ENCODE data around the gene PAFAH2.
A peak's percentile ranks its signal among the peaks of the same experiment; 100 is the strongest.

Gene PAFAH2

DNA sequence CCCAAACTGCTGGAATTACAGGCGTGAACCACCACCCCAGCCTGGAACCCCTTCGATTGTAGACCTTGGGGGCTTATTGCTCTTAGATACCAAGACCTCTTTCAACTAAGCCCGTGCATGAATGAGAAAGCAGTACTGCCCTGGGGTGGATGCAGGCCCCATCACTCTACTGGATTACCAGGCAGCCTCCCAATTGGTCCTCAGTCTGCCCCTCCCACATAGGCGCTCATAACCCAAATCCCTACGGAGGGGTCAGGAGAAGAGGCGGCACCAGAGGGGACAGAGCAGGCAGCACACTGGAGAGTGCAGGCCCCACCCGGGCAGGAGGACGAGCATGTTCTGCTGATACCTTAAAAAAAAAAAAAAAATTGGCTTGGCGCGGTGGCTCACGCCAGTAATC, 79.2 kb downstream of the PAFAH2 start:
- DNase-seq (ENCODE audit: low read depth, low spot score): no peak
- no peak overlapping the region for H3K4me3 ChIP-seq (ENCODE audit: low read depth, low read length)
- TF ChIP-seq, protein P1, sequence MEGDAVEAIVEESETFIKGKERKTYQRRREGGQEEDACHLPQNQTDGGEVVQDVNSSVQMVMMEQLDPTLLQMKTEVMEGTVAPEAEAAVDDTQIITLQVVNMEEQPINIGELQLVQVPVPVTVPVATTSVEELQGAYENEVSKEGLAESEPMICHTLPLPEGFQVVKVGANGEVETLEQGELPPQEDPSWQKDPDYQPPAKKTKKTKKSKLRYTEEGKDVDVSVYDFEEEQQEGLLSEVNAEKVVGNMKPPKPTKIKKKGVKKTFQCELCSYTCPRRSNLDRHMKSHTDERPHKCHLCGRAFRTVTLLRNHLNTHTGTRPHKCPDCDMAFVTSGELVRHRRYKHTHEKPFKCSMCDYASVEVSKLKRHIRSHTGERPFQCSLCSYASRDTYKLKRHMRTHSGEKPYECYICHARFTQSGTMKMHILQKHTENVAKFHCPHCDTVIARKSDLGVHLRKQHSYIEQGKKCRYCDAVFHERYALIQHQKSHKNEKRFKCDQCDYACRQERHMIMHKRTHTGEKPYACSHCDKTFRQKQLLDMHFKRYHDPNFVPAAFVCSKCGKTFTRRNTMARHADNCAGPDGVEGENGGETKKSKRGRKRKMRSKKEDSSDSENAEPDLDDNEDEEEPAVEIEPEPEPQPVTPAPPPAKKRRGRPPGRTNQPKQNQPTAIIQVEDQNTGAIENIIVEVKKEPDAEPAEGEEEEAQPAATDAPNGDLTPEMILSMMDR (IDR thresholded peaks at IDR 0.05; ENCODE audit: low read depth, low read length): no peak
- in situ Hi-C loops (cut with HindIII; ENCODE audit: low sequenced_read_pairs): no loop called here

DNA sequence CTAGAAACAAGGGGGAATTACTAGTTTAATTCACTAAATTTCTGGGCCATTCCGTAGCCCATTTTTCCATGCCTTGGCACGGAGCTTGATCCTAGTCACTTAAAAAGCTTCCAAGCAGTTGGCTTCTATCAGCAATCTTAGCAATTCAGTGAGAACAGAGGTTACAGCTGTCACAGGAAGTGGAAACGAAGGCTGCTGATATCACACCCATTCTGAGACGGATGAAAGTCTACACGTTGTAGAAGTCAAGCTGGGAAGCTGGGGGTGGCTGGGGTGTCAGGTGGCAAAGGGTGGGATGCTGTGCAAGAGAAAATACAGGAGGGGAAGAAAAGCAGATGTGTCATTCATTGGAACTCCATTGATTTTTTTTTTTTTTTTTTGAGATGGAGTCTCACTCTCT, 79.9 kb downstream of the PAFAH2 start:
- TF ChIP-seq, protein P1 (IDR thresholded peaks at IDR 0.05; ENCODE audit: low read depth, low read length): no peak
- no peak overlapping the region for H3K4me3 ChIP-seq (ENCODE audit: low read depth, low read length)
- in situ Hi-C loops (cut with HindIII; ENCODE audit: low sequenced_read_pairs): no loop called here
- no peak for DNase-seq (ENCODE audit: low read depth, low spot score)

DNA sequence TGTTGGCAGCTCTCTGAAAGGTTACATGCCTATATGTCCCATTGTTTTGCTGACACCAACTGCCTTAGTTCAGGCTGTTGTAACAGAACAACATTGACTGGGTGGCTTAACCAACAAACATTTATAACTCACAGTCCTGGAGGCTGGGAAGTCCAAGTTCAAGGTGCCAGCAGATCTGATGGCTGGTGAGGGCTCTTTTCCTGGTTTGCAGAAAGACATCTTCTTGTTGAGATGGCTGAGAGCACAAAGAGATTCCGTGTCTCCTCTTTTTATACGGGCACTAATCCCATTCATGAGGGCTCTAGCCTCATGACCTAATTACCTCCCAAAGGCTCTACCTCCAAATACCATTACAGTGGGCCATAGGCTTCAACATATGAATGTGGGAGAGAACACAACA, 81.4 kb downstream of the PAFAH2 start:
- TF ChIP-seq, protein P1 (IDR thresholded peaks at IDR 0.05; ENCODE audit: low read depth, low read length): no peak
- no peak for DNase-seq (ENCODE audit: low read depth, low spot score)
- no peak overlapping the region for H3K4me3 ChIP-seq (ENCODE audit: low read depth, low read length)
- in situ Hi-C loops (cut with HindIII; ENCODE audit: low sequenced_read_pairs): no loop called here

DNA sequence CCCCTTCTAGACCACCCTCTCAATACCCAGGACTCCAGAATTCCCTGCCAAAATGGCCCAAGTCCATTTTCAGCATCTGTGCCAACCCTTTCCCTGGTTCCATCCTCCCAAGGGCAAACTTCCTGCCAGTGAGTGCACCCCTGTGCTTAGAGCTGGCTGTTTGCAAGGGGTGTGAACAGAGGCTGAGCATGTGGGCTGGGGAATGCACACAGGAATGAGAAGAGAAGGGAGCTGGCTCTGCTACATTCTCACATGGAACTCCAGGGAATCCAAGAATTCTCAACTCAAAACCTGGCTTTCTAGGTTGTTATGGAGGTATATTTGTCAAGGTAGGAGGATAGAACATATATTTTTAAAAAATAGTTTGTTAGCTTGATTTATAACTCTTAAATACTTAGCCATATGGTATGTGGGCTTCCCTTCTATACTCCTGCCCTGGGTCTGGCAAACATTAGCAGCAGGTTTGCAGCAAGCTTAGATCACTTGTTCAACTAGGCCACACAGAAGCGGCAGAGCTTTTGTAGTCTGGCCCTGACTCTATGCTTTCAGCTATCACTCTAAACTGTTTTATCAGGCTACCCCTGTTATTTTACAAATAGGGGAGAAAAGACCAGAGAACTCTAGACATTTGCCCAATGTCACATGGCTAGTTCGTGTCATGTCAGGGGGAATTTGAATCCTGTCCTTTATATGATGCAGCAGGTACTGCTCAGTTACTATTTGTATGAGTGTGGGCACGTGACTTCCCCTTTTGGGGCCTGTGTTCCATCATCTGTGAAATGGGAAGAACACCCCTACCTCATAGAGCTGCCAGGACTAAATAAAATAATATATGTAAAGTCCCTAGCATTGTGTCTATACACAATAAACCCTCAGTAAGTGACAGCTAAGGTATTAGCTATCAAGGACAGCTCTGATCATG, 83.5 kb downstream of the PAFAH2 start:
- DNase-seq (ENCODE audit: low read depth, low spot score): no peak
- in situ Hi-C loops (cut with HindIII; ENCODE audit: low sequenced_read_pairs): no loop called here
- H3K4me3 ChIP-seq (ENCODE audit: low read depth, low read length): no peak overlapping the region
- TF ChIP-seq, protein P1 (IDR thresholded peaks at IDR 0.05; ENCODE audit: low read depth, low read length): no peak

DNA sequence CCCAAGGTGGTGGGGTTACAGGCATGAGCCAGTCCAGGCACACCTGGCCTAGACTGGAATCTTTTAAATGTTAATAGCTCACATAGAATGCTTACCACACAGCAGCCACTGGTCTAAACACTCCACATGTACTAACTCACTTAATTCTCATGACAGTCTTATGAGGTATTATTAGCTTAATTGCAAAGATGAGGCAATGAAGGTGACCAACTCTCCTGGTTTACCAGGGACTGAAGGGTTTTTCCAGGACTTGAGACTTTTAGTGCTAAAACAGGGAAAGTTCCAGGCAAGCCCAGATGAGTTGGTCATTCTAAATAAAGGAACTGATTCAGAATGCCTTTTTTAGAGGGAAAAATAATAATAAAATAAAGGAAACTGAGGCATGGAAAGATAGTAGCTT, 84.7 kb downstream of the PAFAH2 start:
- TF ChIP-seq, protein P1 (IDR thresholded peaks at IDR 0.05; ENCODE audit: low read depth, low read length): no peak
- in situ Hi-C loops (cut with HindIII; ENCODE audit: low sequenced_read_pairs): no loop called here

DNA sequence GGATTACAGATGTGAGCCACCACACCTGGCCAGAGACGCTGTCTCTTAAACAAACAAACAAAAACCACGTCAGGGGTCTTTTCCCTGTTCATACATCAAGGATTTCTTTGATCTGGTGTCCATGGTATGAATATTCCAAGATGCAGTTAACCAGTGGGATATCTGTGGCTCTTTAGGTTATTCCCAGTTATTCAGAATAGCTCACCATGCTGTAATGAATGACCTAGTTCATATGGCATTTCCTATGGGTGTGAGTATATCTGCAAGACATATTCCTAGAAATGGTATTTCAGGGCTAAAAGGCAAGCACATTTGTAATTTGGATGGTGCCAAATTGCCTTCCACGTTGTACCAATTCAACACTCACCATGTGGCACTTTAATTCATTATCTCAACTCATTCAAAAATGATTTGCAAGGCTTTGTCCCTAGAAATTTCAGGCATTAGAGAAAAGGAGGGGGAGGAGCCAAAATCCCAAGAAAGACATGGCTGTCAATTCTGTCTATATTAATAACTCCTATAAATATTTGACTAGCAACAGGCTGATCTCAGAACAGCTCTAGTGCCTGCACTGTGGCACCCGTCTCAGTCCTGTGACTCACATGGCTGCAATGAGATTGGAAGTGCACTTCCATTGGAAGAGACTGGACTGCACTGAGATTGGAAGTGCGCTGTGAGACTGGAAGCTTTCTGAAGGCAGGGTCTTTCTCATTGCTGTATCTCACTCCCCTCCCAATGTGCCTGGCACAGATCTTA, 85.6 kb downstream of the PAFAH2 start:
- no peak overlapping the region for H3K4me3 ChIP-seq (ENCODE audit: low read depth, low read length)
- TF ChIP-seq, protein P1 (IDR thresholded peaks at IDR 0.05; ENCODE audit: low read depth, low read length): no peak
- peak; percentile 74 for DNase-seq (ENCODE audit: low read depth, low spot score)
- in situ Hi-C loops (cut with HindIII; ENCODE audit: low sequenced_read_pairs): no loop called here

More for the DNA sequence above, 84.7 kb downstream of the PAFAH2 start:
- no peak overlapping the region for H3K4me3 ChIP-seq (ENCODE audit: low read depth, low read length)
- DNase-seq (ENCODE audit: low read depth, low spot score): no peak

All from astrocyte of the spinal cord (primary cell).